Fibroblast of pulmonary artery (primary cell): ENCODE data around the gene CD47.
A peak's percentile ranks its signal among the peaks of the same experiment; 100 is the strongest.

Source experiments
- DNase-seq: peaks from one replicate; pipeline ENCODE4 v3.0.0-alpha.2; 2010; ENCODE audit warnings: low read depth
- H3K4me3 ChIP-seq: replicated peaks from 2 replicates; pipeline ENCODE4 v1.5.1; 2011; ENCODE audit warnings: low read depth, mild to moderate bottlenecking, control low read depth, low read length, moderate library complexity
- TF ChIP-seq, protein P1 (sequence below): IDR thresholded peaks from 2 replicates; pipeline ENCODE4 v1.5.1; 2011; ENCODE audit warnings: mild to moderate bottlenecking, control low read depth, low read length, inconsistent platforms; ENCODE audit errors: missing control alignments

The CD47 gene

DNA sequence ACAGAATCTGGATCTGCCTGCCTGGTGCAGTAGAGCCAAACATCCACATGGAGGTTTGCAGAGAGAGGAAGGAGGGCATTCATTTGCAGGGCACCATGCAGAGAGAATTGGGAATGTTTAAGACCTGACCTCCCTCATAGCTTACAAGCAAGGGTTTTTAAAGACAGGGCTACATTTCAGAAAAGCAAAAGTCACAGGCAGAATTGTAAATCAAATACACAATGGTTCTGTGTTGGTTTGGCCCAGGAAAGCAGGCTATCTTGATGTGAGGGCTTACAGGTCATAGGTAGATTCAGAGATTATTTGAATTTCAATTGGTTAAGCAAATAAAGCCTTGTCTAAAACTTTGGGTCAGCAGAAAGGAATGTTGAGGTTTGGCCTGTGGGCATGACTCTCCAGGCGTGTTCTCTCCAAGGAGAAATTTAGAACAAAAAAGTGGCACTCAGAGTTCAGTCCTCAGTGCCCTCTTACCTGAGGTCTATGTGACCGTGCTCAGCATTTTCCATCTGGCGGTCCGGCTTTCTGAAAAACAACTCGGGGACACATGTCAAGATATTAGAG, 91.5 kb downstream of the CD47 start:
- TF ChIP-seq, protein P1, sequence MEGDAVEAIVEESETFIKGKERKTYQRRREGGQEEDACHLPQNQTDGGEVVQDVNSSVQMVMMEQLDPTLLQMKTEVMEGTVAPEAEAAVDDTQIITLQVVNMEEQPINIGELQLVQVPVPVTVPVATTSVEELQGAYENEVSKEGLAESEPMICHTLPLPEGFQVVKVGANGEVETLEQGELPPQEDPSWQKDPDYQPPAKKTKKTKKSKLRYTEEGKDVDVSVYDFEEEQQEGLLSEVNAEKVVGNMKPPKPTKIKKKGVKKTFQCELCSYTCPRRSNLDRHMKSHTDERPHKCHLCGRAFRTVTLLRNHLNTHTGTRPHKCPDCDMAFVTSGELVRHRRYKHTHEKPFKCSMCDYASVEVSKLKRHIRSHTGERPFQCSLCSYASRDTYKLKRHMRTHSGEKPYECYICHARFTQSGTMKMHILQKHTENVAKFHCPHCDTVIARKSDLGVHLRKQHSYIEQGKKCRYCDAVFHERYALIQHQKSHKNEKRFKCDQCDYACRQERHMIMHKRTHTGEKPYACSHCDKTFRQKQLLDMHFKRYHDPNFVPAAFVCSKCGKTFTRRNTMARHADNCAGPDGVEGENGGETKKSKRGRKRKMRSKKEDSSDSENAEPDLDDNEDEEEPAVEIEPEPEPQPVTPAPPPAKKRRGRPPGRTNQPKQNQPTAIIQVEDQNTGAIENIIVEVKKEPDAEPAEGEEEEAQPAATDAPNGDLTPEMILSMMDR, result no peak
- DNase-seq, result no peak
- no peak overlapping the region for H3K4me3 ChIP-seq

DNA sequence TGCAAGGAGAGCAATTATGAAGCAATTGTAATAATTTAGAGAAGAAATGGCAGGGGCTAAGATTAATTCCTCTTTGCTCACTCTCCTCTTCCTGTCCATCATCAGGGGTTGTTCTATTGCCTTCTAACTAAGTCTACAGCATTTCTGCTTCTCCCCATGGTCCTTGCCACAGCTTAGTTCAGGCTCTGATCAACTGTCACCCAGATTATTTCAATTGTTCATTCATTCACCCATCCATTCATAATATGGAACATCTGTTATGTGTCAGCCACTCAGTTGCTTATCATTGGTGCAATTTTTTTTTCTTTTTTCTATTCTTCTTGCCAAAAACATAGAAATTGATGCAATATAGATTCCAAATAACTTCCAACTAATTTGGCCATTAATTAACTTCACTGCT, 93.2 kb downstream of the CD47 start:
- DNase-seq, result no peak
- TF ChIP-seq, protein P1, result no peak
- H3K4me3 ChIP-seq, result no peak overlapping the region

DNA sequence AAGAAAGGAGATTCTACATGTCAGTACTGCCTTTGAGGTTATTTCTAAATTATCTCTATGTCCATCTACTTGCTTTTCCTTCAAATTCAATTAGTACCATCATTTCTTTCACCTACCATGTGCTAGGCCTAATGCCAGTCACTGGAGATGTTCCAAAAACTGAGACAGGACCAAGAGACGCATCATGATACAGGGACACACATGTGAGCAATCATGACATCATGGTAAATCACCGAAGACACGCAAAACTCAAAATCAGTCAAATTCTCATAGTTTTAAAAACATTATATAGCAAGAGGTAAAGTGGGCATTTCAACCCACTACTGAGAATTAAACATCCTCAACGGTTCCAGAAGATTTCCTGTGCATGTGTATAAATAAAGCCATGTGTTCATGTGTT, 95.0 kb downstream of the CD47 start:
- no peak overlapping the region for H3K4me3 ChIP-seq
- TF ChIP-seq, protein P1, result no peak
- DNase-seq, result no peak

DNA sequence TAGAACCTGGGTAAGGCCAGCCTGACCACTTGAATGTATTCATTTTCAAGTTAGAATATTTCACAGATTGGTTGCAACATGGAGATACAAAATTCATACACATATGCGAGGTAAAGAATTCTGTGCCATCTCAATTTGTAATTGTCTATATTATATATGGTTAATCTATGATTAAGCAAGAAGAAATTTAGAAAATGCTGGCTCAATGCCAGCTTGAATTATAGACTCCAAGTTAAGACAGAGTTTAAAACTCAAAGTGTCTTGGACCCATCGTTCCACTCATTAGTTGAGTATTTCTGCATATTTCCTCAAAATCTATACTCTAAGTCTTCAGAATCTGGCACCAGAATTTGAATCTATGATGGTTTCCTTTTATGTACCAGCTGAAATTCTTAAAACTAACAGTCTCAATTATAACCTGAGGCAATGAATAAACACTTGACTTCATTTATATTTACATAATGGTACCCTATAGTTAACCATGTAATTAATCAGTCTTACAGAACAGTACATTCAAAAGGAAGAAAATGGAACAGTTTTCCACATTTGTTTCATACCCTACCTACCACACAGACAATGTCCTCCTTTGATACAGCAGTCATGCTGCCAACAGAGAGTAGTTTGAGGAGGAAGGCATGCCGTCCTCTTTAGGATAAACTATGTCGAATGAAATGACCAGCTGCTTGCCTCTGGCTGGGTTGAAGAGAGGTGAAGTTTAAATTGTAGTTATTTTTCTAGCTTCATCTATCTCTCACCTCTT, 95.7 kb downstream of the CD47 start:
- TF ChIP-seq, protein P1, result no peak
- no peak for DNase-seq
- H3K4me3 ChIP-seq, result no peak overlapping the region

DNA sequence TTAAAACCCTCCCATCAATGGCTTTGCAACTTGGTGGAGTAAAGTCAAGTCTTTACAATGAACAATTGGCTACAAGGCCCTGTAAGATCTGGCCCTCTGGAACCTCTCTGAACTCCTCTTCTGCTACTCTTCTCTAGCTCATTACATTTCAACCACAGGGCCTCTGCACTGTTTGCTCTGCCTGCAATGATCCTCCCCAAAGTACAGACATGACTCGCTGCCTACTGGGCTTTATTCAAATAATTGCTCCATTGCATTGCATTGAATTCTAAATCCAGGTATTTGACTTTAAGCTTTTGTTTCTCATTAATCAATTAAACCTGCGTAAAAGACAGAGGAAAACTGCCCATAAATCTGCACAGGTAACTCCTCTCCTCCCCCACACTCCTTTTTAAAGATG, 96.7 kb downstream of the CD47 start:
- TF ChIP-seq, protein P1, result no peak
- no peak overlapping the region for H3K4me3 ChIP-seq
- no peak for DNase-seq

DNA sequence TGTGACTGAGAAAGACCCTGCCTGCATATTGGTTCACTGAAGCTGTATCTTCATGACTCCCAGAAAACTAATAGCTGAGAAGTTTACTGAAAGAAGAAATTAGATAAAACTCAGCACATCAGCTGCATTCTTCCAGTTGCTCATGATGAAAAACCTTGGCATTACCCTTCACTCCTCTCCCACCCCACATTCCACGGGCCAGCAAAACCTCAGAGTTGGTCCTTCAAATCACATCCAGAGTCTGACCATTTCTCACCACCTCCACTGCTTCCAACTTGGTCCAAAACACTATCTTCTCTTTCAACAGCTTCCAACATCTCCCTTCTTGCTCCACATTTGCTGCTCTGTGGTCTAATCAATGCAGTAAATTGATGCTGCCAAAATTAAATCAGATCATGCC, 97.1 kb downstream of the CD47 start:
- no peak overlapping the region for H3K4me3 ChIP-seq
- TF ChIP-seq, protein P1, result no peak
- DNase-seq, result peak; percentile 62
